Cardiac ventricle fibroblast (primary cell): ENCODE measurements around the gene SCMH1. TPM values are rescaled to one million over a fixed set of nuclear protein-coding genes. Genes with fewer than 3 reads are reported as not detected.

ENCODE experiments used
- total RNA-seq: library from RNA; depleted of rRNA; stranded (reverse); fragments of >200 nt; gene quantifications from 2 replicates; pipeline ENCODE4 v1.2.3, GENCODE V29; 2015

SCMH1 gene
- total RNA-seq = 14.5 and 14.7 TPM in 2 replicates

GRCh38 chr1:41241749-41242341, at the start of gene SCMH1:
Gene SCMH1 (minus strand): TSS chr1:41242306. CDS start chr1:41186133, 56,173 bp downstream.

GRCh38 chr1:41021526-41022308, 220.4 kb downstream of the SCMH1 start, which contains the start of gene SLFNL1:
Gene SLFNL1 (minus strand): TSS chr1:41021725. CDS start chr1:41020660, 1,065 bp downstream.

GRCh38 chr1:40979241-40980067, 262.7 kb downstream of the SCMH1 start, which contains the start of gene CTPS1:
Gene CTPS1 (plus strand): TSS chr1:40979696. CDS start chr1:40983291, 3,595 bp downstream.

Other genes with a start within 250 kb of the SCMH1 start
- gene SLFNL1, start 220.6 kb downstream of the SCMH1 start, total RNA-seq = 0.12 and 0.15 TPM in 2 replicates
- not detected in 2 replicates for gene FOXO6, start 119.1 kb upstream of the SCMH1 start, total RNA-seq
- not detected in 2 replicates for gene EDN2, start 242.4 kb upstream of the SCMH1 start, total RNA-seq